Neural cell (in vitro differentiated cells): ENCODE results near the gene EPYC. TPM values are rescaled to one million over a fixed set of nuclear protein-coding genes. Genes with fewer than 3 reads are reported as not detected.

Source experiments
- H2AFZ ChIP-seq: fragments of 200-600, 300-800 bp; sonication (generic), shearing (Covaris generic); 2 replicates; pipeline ENCODE4 v1.6.0; 2014; ENCODE audit warnings: low read depth, mild to moderate bottlenecking, antibody characterized with exemption, low read length, moderate library complexity
- H3F3A ChIP-seq: fragments of 200-600 bp; shearing (Covaris generic); 2 replicates; pipeline ENCODE4 v1.6.1; 2016; ENCODE audit warnings: mild to moderate bottlenecking, moderate library complexity, mixed read lengths, antibody characterized with exemption, low read length; ENCODE audit not compliant: insufficient read depth, poor library complexity, severe bottlenecking
- H3K27ac ChIP-seq: fragments of 200-600, 300-800 bp; sonication (generic), shearing (Covaris generic); 2 replicates; pipeline ENCODE4 v1.5.1; 2014; ENCODE audit warnings: mild to moderate bottlenecking, low read length, moderate library complexity
- H3K27me3 ChIP-seq: fragments of 300-800, 200-600 bp; sonication (generic), shearing (Covaris generic); 2 replicates; pipeline ENCODE4 v1.6.0; 2014; ENCODE audit warnings: mild to moderate bottlenecking, low read depth, low read length, moderate library complexity; ENCODE audit not compliant: insufficient read depth
- H3K36me3 ChIP-seq: fragments of 300-800, 200-600 bp; sonication (generic), shearing (Covaris generic); 2 replicates; pipeline ENCODE4 v1.5.1; 2014; ENCODE audit warnings: mild to moderate bottlenecking, antibody characterized with exemption, low read length, moderate library complexity; ENCODE audit not compliant: insufficient read depth
- H3K4me2 ChIP-seq: fragments of 300-800, 200-600 bp; sonication (generic), shearing (Covaris generic); 2 replicates; pipeline ENCODE4 v1.6.0; 2014; ENCODE audit warnings: mild to moderate bottlenecking, low read length
- H3K4me3 ChIP-seq: fragments of 300-800, 200-600 bp; sonication (generic), shearing (Covaris generic); 2 replicates; pipeline ENCODE4 v1.5.1; 2014; ENCODE audit warnings: mild to moderate bottlenecking, low read length, moderate library complexity
- H3K79me2 ChIP-seq: fragments of 200-600 bp; shearing (Covaris generic); replicated peaks from 2 replicates; pipeline ENCODE4 v1.6.0; 2014; ENCODE audit warnings: mild to moderate bottlenecking, low read length, moderate library complexity; ENCODE audit not compliant: insufficient read depth
- H3K9ac ChIP-seq: fragments of 300-800, 200-600 bp; sonication (generic), shearing (Covaris generic); 2 replicates; pipeline ENCODE4 v1.6.1; 2016; ENCODE audit warnings: mild to moderate bottlenecking, low read length, mixed read lengths
- H3K9me2 ChIP-seq: fragments of 200-600 bp; shearing (Covaris generic); 2 replicates; pipeline ENCODE4 v1.6.1; 2016; ENCODE audit warnings: mild to moderate bottlenecking, low read length, mixed read lengths; ENCODE audit not compliant: insufficient read depth
- H3K9me3 ChIP-seq: fragments of 200-600, 300-800 bp; sonication (generic), shearing (Covaris generic); 2 replicates; pipeline ENCODE4 v1.6.1; 2016; ENCODE audit warnings: mild to moderate bottlenecking, mixed run types, low read length, moderate library complexity, mixed read lengths
- H4K20me1 ChIP-seq: fragments of 200-600 bp; shearing (Covaris generic); 2 replicates; pipeline ENCODE4 v1.6.1; 2016; ENCODE audit warnings: mild to moderate bottlenecking, mixed run types; ENCODE audit not compliant: insufficient read depth
- CTCF ChIP-seq: fragments of 450-650 bp; IDR thresholded peaks from 2 replicates; pipeline ENCODE4 v1.5.1; 2014; ENCODE audit warnings: antibody characterized with exemption, mild to moderate bottlenecking, moderate library complexity; ENCODE audit not compliant: poor library complexity, severe bottlenecking
- EP300 ChIP-seq: fragments of 450-650 bp; conservative IDR thresholded peaks from 2 replicates; pipeline ENCODE4 v1.6.1; 2014; ENCODE audit warnings: antibody characterized with exemption, mild to moderate bottlenecking, moderate library complexity; ENCODE audit not compliant: poor library complexity, severe bottlenecking
- MXI1 ChIP-seq: fragments of 450-650 bp; conservative IDR thresholded peaks from 2 replicates; pipeline ENCODE4 v1.6.1; 2014; ENCODE audit warnings: antibody characterized with exemption, mild to moderate bottlenecking; ENCODE audit not compliant: poor library complexity, severe bottlenecking
- POLR2AphosphoS5 ChIP-seq: IDR thresholded peaks from 2 replicates; pipeline ENCODE4 v1.6.1; 2012
- RAD21 ChIP-seq: fragments of 450-650 bp; conservative IDR thresholded peaks from 2 replicates; pipeline ENCODE4 v1.6.1; 2014; ENCODE audit warnings: antibody characterized with exemption, mild to moderate bottlenecking, moderate library complexity
- REST ChIP-seq: IDR thresholded peaks from 2 replicates; pipeline ENCODE4 v1.6.1; 2012; ENCODE audit warnings: borderline replicate concordance
- SMC3 ChIP-seq: fragments of 450-650 bp; conservative IDR thresholded peaks from 2 replicates; pipeline ENCODE4 v1.6.1; 2014; ENCODE audit warnings: antibody characterized with exemption, mild to moderate bottlenecking, moderate library complexity; ENCODE audit not compliant: poor library complexity
- TAF1 ChIP-seq: IDR thresholded peaks from 2 replicates; pipeline ENCODE4 v1.6.1; 2012; ENCODE audit warnings: low read depth
- polyA plus RNA-seq: library from polyadenylated mRNA; depleted of rRNA; stranded (reverse); fragments of >200 nt; gene quantifications from 2 replicates; pipeline ENCODE4 v1.2.3, GENCODE V29; 2014

EPYC gene
- polyA plus RNA-seq, 1 donor from 2014 or later = not detected

GRCh38 chr12:90963946-90964345 lies 40.8 kb downstream of the EPYC start:
- no peak overlapping the region for H2AFZ ChIP-seq
- no peaks in the 10 kb centered on the region for H3K79me2 ChIP-seq
- H3K9me2 ChIP-seq = no peaks in the 10 kb centered on the region
- TF ChIP-seq TAF1 (no peak), POLR2AphosphoS5 (no peak), MXI1 (no peak), EP300 (no peak)
- H3K36me3 ChIP-seq = no peaks in the 10 kb centered on the region
- no peaks in the 10 kb centered on the region for H3K27me3 ChIP-seq
- H3K4me2 ChIP-seq = no peak overlapping the region
- H3K4me3 ChIP-seq = no peak overlapping the region
- no peaks in the 10 kb centered on the region for H3F3A ChIP-seq
- H3K9ac ChIP-seq = no peak overlapping the region
- no peaks in the 10 kb centered on the region for H4K20me1 ChIP-seq
- H3K9me3 ChIP-seq = no peaks in the 10 kb centered on the region
- H3K27ac ChIP-seq = no peak overlapping the region

GRCh38 chr12:90961154-90961553 lies 43.6 kb downstream of the EPYC start:
- H3K79me2 ChIP-seq = no peaks in the 10 kb centered on the region
- H3K27me3 ChIP-seq = no peaks in the 10 kb centered on the region
- no peak overlapping the region for H3K4me2 ChIP-seq
- H2AFZ ChIP-seq = no peak overlapping the region
- H3K9me2 ChIP-seq = no peaks in the 10 kb centered on the region
- H3K27ac ChIP-seq = no peak overlapping the region
- H3K9me3 ChIP-seq = no peaks in the 10 kb centered on the region
- no peak overlapping the region for H3K4me3 ChIP-seq
- no peak overlapping the region for H3K9ac ChIP-seq
- no peaks in the 10 kb centered on the region for H3K36me3 ChIP-seq
- TF ChIP-seq REST (no peak), MXI1 (no peak), RAD21 (no peak), CTCF (no peak)
- H4K20me1 ChIP-seq = no peaks in the 10 kb centered on the region
- no peaks in the 10 kb centered on the region for H3F3A ChIP-seq

- Histone ChIP-seq H3K4me2 (no peak overlapping the region), H4K20me1 (no peaks in the 10 kb centered on the region), H3K9ac (no peak overlapping the region), H3K27me3 (no peaks in the 10 kb centered on the region), H3F3A (no peaks in the 10 kb centered on the region), H3K36me3 (no peaks in the 10 kb centered on the region), H3K27ac (no peak overlapping the region), H3K4me3 (no peak overlapping the region), H3K9me3 (no peaks in the 10 kb centered on the region), H2AFZ (no peak overlapping the region), H3K9me2 (no peaks in the 10 kb centered on the region), H3K79me2 (no peaks in the 10 kb centered on the region)
- TF ChIP-seq CTCF = peak; percentile 76
- peak; percentile 78 for TF ChIP-seq RAD21
- peak; percentile 85 for TF ChIP-seq SMC3
- TF ChIP-seq TAF1 = no peak
Observed at GRCh38 chr12:90959538-90960139, 45.1 kb downstream of the EPYC start.
